Upper lobe of left lung (tissue), 6 donors: ENCODE data around the gene GJA9. TPM values are rescaled to one million over a fixed set of nuclear protein-coding genes. Genes with fewer than 3 reads are reported as not detected.

Experiments
- ATAC-seq, 2 donors: fragments of 200-7000 bp; cut with Tn5 transposase; one replicate each; pipeline ENCODE4 v1.9.1; 2022; ENCODE audit warnings: mild to moderate bottlenecking in 2 of 2, moderate library complexity in 2 of 2; ENCODE audit not compliant: low FRiP score in 2 of 2
- DNase-seq, 2 donors: peaks; one replicate each; pipeline ENCODE4 v3.0.0-alpha.2; 2019 to 2020
- H3K27ac ChIP-seq, 4 donors: fragments of 200-600 bp; sonication (generic); one replicate each; pipeline ENCODE4 v1.5.1; 2016 to 2019
- H3K27me3 ChIP-seq, 4 donors: fragments of 200-600 bp; sonication (generic); one replicate each; pipeline ENCODE4 v1.5.1; 2017 to 2019
- H3K36me3 ChIP-seq, 4 donors: fragments of 200-600 bp; sonication (generic); one replicate each; pipeline ENCODE4 v1.5.1; 2016 to 2019
- H3K4me1 ChIP-seq, 4 donors: fragments of 200-600 bp; sonication (generic); one replicate each; pipeline ENCODE4 v1.5.1; 2018 to 2019
- H3K4me3 ChIP-seq, 4 donors: fragments of 200-600 bp; sonication (generic); one replicate each; pipeline ENCODE4 v1.5.1; 2017 to 2019; ENCODE audit warnings: mild to moderate bottlenecking in 2 of 4, moderate library complexity in 1 of 4
- H3K9me3 ChIP-seq, 4 donors: fragments of 200-600 bp; sonication (generic); one replicate each; pipeline ENCODE4 v1.5.1; 2018 to 2019
- EP300 ChIP-seq, 4 donors: sonication (generic); formaldehyde crosslinking; IDR thresholded peaks; one replicate each; pipeline ENCODE4 v1.5.1; 2017; ENCODE audit warnings: antibody characterized with exemption in 4 of 4, control low read depth in 2 of 4
- POLR2A ChIP-seq, 4 donors: fragments of 450-650 bp; IDR thresholded peaks; one replicate each; pipeline ENCODE4 v1.5.1; 2016 to 2017; ENCODE audit warnings: antibody characterized with exemption in 4 of 4, mild to moderate bottlenecking in 2 of 4
- POLR2AphosphoS5 ChIP-seq, 2 donors: sonication (generic); formaldehyde crosslinking; IDR thresholded peaks; one replicate each; pipeline ENCODE4 v1.5.1; 2017; ENCODE audit warnings: antibody characterized with exemption in 2 of 2
- WGBS, 2 donors: methylation state at CpG; one replicate each; pipeline ENCODE4 v1.1.5; 2017 to 2018; 5-methylcytosine and 5-hydroxymethylcytosine counted together
- total RNA-seq, 6 donors: library from RNA; depleted of rRNA in 4 of 6; stranded (reverse); fragments of >200 nt in 4 of 6; gene quantifications; one replicate each; pipeline versions ENCODE4 v1.1.0 to v1.2.1, GENCODE V29; 2016 to 2021
- TF ChIP-seq, protein P1 (sequence below), 6 experiments: fragments of 450-650 bp in 4 of 6; fragments of 200-600 bp in 2 of 6; sonication (generic) in 2 of 6; IDR thresholded peaks; one replicate each; pipeline ENCODE4 v1.5.1; 2016 to 2019; ENCODE audit warnings: antibody characterized with exemption in 6 of 6
- donor health status: DM: no; HTN: no; CAD: no; lungs with moderate emphysema.
- donor health status: DM: no; HTN: yes; CAD: no; lungs with severe emphysema.

Gene GJA9
- total RNA-seq, 6 donors from 2014 or later = not detected

GRCh38 chr1:38860454-38860795, 21.0 kb downstream of the GJA9 start:
- 5 to 13% methylated on average over 6 of the region's 6 CpGs for WGBS, 2 donors
- Histone ChIP-seq H3K36me3 (peaks cover 3 to 20% (median 5%) of the 10 kb centered on the region in 4 donors), H3K27ac (peak overlapping the region in 3 of 4 donors; percentile 45 to 96 (median 93)), H3K4me3 (peak overlapping the region; percentile 84 to 95 (median 92)), H3K27me3 (no peaks in the 10 kb centered on the region), H3K4me1 (peaks cover 27 to 62% (median 35%) of the 10 kb centered on the region in 4 donors), H3K9me3 (no peaks in the 10 kb centered on the region)
- TF ChIP-seq POLR2AphosphoS5 (IDR thresholded peaks at IDR 0.05) (no peak), EP300 (IDR thresholded peaks at IDR 0.05) (no peak), POLR2A (IDR thresholded peaks at IDR 0.05) (no peak)
- ATAC-seq (no peak), DNase-seq (no peak)

GRCh38 chr1:38859561-38860453, 21.6 kb downstream of the GJA9 start, which contains the start of gene RRAGC:
Gene RRAGC, minus strand, starts transcription at chr1:38859772. Its CDS starts 126 bp downstream, at chr1:38859646.
- H3K27me3 ChIP-seq = no peaks in the 10 kb centered on the region
- TF ChIP-seq, protein P1, sequence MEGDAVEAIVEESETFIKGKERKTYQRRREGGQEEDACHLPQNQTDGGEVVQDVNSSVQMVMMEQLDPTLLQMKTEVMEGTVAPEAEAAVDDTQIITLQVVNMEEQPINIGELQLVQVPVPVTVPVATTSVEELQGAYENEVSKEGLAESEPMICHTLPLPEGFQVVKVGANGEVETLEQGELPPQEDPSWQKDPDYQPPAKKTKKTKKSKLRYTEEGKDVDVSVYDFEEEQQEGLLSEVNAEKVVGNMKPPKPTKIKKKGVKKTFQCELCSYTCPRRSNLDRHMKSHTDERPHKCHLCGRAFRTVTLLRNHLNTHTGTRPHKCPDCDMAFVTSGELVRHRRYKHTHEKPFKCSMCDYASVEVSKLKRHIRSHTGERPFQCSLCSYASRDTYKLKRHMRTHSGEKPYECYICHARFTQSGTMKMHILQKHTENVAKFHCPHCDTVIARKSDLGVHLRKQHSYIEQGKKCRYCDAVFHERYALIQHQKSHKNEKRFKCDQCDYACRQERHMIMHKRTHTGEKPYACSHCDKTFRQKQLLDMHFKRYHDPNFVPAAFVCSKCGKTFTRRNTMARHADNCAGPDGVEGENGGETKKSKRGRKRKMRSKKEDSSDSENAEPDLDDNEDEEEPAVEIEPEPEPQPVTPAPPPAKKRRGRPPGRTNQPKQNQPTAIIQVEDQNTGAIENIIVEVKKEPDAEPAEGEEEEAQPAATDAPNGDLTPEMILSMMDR (IDR thresholded peaks at IDR 0.05) = peak in 1 of 6 experiments; percentile 27
- TF ChIP-seq EP300 (IDR thresholded peaks at IDR 0.05) (peak in 2 of 4 donors; percentile 50 to 59), POLR2A (IDR thresholded peaks at IDR 0.05) (peak in 2 of 4 donors; percentile 52 to 74), POLR2AphosphoS5 (IDR thresholded peaks at IDR 0.05) (peak; percentile 81 to 87)
- ATAC-seq (peak; percentile 99), DNase-seq (peak; percentile 100)
- H3K27ac ChIP-seq = peak within 1 kb of the TSS; percentile 85 to 96 (median 94)
- H3K4me1 ChIP-seq = peaks cover 27 to 62% (median 36%) of the 10 kb centered on the region in 4 donors
- 0 to 1% methylated on average over 13 to 19 of the region's 70 CpGs for WGBS, 2 donors
- no peaks in the 10 kb centered on the region for H3K9me3 ChIP-seq
- peak within 1 kb of the TSS; percentile 84 to 95 (median 92) for H3K4me3 ChIP-seq
- peaks cover 4 to 21% (median 7%) of the 10 kb centered on the region in 4 donors for H3K36me3 ChIP-seq

- H3K9me3 ChIP-seq = no peaks in the 10 kb centered on the region
- peak; percentile 54 to 56 for ATAC-seq
- H3K4me1 ChIP-seq = peaks cover 27 to 58% (median 36%) of the 10 kb centered on the region in 4 donors
- 0 to 1% methylated on average over 10 to 22 of the region's 51 CpGs for WGBS, 2 donors
- no peaks in the 10 kb centered on the region for H3K27me3 ChIP-seq
- peak overlapping the region; percentile 36 to 95 (median 92) for H3K4me3 ChIP-seq
- H3K27ac ChIP-seq = peak overlapping the region; percentile 85 to 96 (median 94)
- peaks cover 4 to 28% (median 13%) of the 10 kb centered on the region in 4 donors for H3K36me3 ChIP-seq
- TF ChIP-seq, protein P1 (IDR thresholded peaks at IDR 0.05) = no peak
- TF ChIP-seq POLR2A (IDR thresholded peaks at IDR 0.05) = peak in 1 of 4 donors; percentile 48
- TF ChIP-seq POLR2AphosphoS5 (IDR thresholded peaks at IDR 0.05) = peak; percentile 44 to 46
- TF ChIP-seq EP300 (IDR thresholded peaks at IDR 0.05) = peak in 1 of 4 donors; percentile 66
- peak; percentile 84 to 94 for DNase-seq
These were observed 22.4 kb downstream of the GJA9 start for GRCh38 chr1:38858833-38859560.

DNA sequence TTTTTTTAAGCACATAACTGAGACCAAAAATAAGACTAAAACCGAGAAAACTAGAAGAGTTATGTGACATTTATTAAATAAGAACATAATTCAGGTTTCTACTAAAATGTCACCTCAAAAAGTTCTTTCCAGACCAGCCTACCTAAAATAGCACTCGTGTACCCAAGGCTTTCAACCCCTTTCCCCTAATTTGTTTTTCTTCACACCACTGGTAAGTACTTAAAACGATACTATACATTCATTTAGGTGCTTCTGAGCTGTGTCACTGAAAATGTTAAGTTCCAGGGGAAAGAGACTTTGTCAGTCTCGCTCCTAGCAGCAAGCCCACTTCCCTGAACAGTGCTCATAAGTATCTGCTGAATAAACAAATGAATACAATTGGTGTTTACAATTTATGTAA, 28.6 kb downstream of the GJA9 start:
- H3K9me3 ChIP-seq = no peaks in the 10 kb centered on the region
- peaks cover 6 to 23% (median 19%) of the 10 kb centered on the region in 4 donors for H3K4me1 ChIP-seq
- peaks cover 4 to 82% (median 37%) of the 10 kb centered on the region in 4 donors for H3K36me3 ChIP-seq
- TF ChIP-seq EP300 (IDR thresholded peaks at IDR 0.05) (no peak), POLR2AphosphoS5 (IDR thresholded peaks at IDR 0.05) (no peak), POLR2A (IDR thresholded peaks at IDR 0.05) (no peak)
- TF ChIP-seq, protein P1 (IDR thresholded peaks at IDR 0.05) = no peak
- ATAC-seq (no peak), DNase-seq (no peak)
- H3K4me3 ChIP-seq = no peak overlapping the region
- H3K27ac ChIP-seq = no peak overlapping the region
- no peaks in the 10 kb centered on the region for H3K27me3 ChIP-seq
- WGBS, 2 donors = 61 to 62% methylated on average over 4 of the region's 4 CpGs
